ENCODE measurements around the gene CKAP2.
"Not testable (repeated sequence)": the region's sequence is repeated elsewhere in the genome, so short reads cannot be mapped to it uniquely, and the experiment has no call there.

Gene CKAP2

GRCh38 chr13:52523323-52523722 is 68.0 kb downstream of the CKAP2 start:
- not testable (repeated sequence) for FAIRE-seq; DNase-seq (ENCODE audit: insufficient read length, low spot score)

Measured in HTR-8/SVneo (cell line).